B cell (primary cell): ENCODE measurements around the gene TTLL10. TPM values are rescaled to one million over a fixed set of nuclear protein-coding genes. Genes with fewer than 3 reads are reported as not detected.

Experiments used
- ATAC-seq: fragments of 200-7000 bp; cut with Tn5 transposase; one replicate; pipeline ENCODE4 v1.10.0; 2021; ENCODE audit warnings: low read depth, mild to moderate bottlenecking, moderate number of reproducible peaks, moderate library complexity
- CTCF ChIA-PET: fragments of 350-600 bp; sonication (Branson Sonifier 250); formaldehyde crosslinking; loops from one replicate; lab custom pipeline; 2021; ENCODE audit warnings: antibody characterized with exemption, inconsistent platforms; lab: Charles Lee
- POLR2A ChIA-PET: fragments of 350-600 bp; sonication (Branson Sonifier 250); formaldehyde crosslinking; loops from one replicate; lab custom pipeline; 2021; ENCODE audit warnings: antibody characterized with exemption; lab: Charles Lee
- DNase-seq: peaks from one replicate; pipeline ENCODE4 v3.0.0; 2013
- H2AFZ ChIP-seq: 2 replicates; pipeline ENCODE4 v1.6.1; 2012; ENCODE audit warnings: mild to moderate bottlenecking, low read depth, low read length; ENCODE audit not compliant: insufficient read depth, poor library complexity, severe bottlenecking
- H3K27ac ChIP-seq, 2 donors: 1 replicate in 1 of 2; 2 replicates in 1 of 2; pipeline ENCODE4 v1.5.1; 2012 to 2013; ENCODE audit warnings: low read length in 2 of 2, mild to moderate bottlenecking in 2 of 2, moderate library complexity in 1 of 2
- H3K27me3 ChIP-seq, 4 experiments: fragments of 200-600 bp in 1 of 4; sonication (generic) in 1 of 4; replicated peaks in 1 of 4; 1 replicate in 2 of 4; 2 replicates in 2 of 4; pipeline versions ENCODE4 v1.6.1 to v1.7.0; 2013 to 2016; ENCODE audit warnings: low read length in 3 of 4, mild to moderate bottlenecking in 2 of 4, mixed read lengths in 1 of 4, moderate library complexity in 1 of 4; ENCODE audit not compliant: insufficient read depth in 4 of 4, control insufficient read depth in 3 of 4; ENCODE audit errors: control extremely low read depth in 1 of 4
- H3K36me3 ChIP-seq, 2 experiments: replicated peaks in 1 of 2; 1 replicate in 1 of 2; 2 replicates in 1 of 2; pipeline versions ENCODE4 v1.6.1 to v1.7.1; 2013; ENCODE audit warnings: low read length in 1 of 2; ENCODE audit not compliant: insufficient read depth in 2 of 2, control insufficient read depth in 1 of 2; ENCODE audit errors: control extremely low read depth in 1 of 2, extremely low read depth in 1 of 2
- H3K4me1 ChIP-seq, 2 donors: fragments of 200-600 bp in 1 of 2; sonication (generic) in 1 of 2; 1 replicate in 1 of 2; 2 replicates in 1 of 2; pipeline versions ENCODE4 v1.5.1 to v1.6.1; 2013 to 2017; ENCODE audit warnings: low read length in 2 of 2; ENCODE audit not compliant: control insufficient read depth in 2 of 2, insufficient read depth in 2 of 2
- H3K4me2 ChIP-seq: replicated peaks from 2 replicates; pipeline ENCODE3; 2012; ENCODE audit warnings: mild to moderate bottlenecking, low read depth, low read length; ENCODE audit not compliant: poor library complexity, severe bottlenecking
- H3K4me3 ChIP-seq, 5 experiments: fragments of 200-600 bp in 1 of 5; sonication (generic) in 1 of 5; 1 replicate in 3 of 5; 2 replicates in 2 of 5; pipeline versions ENCODE4 v1.5.1 to v1.7.0; 2011 to 2016; ENCODE audit warnings: low read length in 4 of 5, mild to moderate bottlenecking in 4 of 5, low read depth in 2 of 5, control low read depth in 1 of 5, moderate library complexity in 1 of 5; ENCODE audit not compliant: insufficient read depth in 1 of 5; ENCODE audit errors: control extremely low read depth in 1 of 5, extremely low read depth in 1 of 5
- H3K79me2 ChIP-seq: fragments of 200-600 bp; sonication (generic); one replicate; pipeline ENCODE4 v1.6.0; 2016; ENCODE audit warnings: low read length; ENCODE audit not compliant: control insufficient read depth, insufficient read depth
- H3K9ac ChIP-seq: fragments of 200-600 bp; sonication (generic); 2 replicates; pipeline ENCODE4 v1.6.1; 2017; ENCODE audit warnings: mild to moderate bottlenecking, low read length, moderate library complexity
- H3K9me3 ChIP-seq, 3 donors: one replicate each; pipeline versions ENCODE4 v1.6.1 to v1.7.1; 2013; ENCODE audit warnings: low read length in 2 of 3; ENCODE audit not compliant: control insufficient read depth in 2 of 3, insufficient read depth in 1 of 3; ENCODE audit errors: control extremely low read depth in 1 of 3
- H4K20me1 ChIP-seq: 2 replicates; pipeline ENCODE4 v1.6.0; 2012; ENCODE audit warnings: mild to moderate bottlenecking, low read length; ENCODE audit not compliant: insufficient read depth, control insufficient read depth, poor library complexity, severe bottlenecking
- H3K27ac Mint-ChIP-seq: one replicate; pipeline ENCODE4 v1.8.0; 2021; ENCODE audit warnings: mixed read lengths
- H3K27me3 Mint-ChIP-seq: one replicate; pipeline ENCODE4 v1.8.0; 2021; ENCODE audit warnings: mixed read lengths
- H3K4me1 Mint-ChIP-seq: one replicate; pipeline ENCODE4 v1.8.0; 2021; ENCODE audit warnings: mixed read lengths
- H3K4me3 Mint-ChIP-seq: one replicate; pipeline ENCODE4 v1.8.0; 2021; ENCODE audit warnings: mixed read lengths
- H3K9me3 Mint-ChIP-seq: one replicate; pipeline ENCODE4 v1.8.0; 2022; ENCODE audit warnings: mixed read lengths; ENCODE audit not compliant: insufficient read depth
- CTCF ChIP-seq: fragments of 200-600 bp; IDR thresholded peaks from one replicate; pipeline ENCODE4 v1.8.0; 2022; ENCODE audit warnings: antibody characterized with exemption, mild to moderate bottlenecking
- EZH2 ChIP-seq: IDR thresholded peaks from 2 replicates; pipeline ENCODE4 v1.6.1; 2012; ENCODE audit warnings: borderline replicate concordance, low read depth, mild to moderate bottlenecking, moderate library complexity, low read length; ENCODE audit not compliant: insufficient read depth, poor library complexity, severe bottlenecking
- WGBS: methylation state at CpG from one replicate; pipeline ENCODE4 v1.1.5; 2013; ENCODE audit warnings: missing lambda C conversion rate; ENCODE audit not compliant: insufficient coverage; 5-methylcytosine and 5-hydroxymethylcytosine counted together
- intact Hi-C: fragments of 100-400 bp; cut with micrococcal nuclease; formaldehyde crosslinking; loops from one replicate; pipeline ENCODE4 v1.10.0; 2022
- polyA plus RNA-seq: library from polyadenylated mRNA; depleted of rRNA; stranded (reverse); fragments of >200 nt; gene quantifications from 2 replicates; pipeline ENCODE4 v1.2.3, GENCODE V29; 2012
- total RNA-seq, 2 donors: library from RNA; stranded (reverse); fragments of 120-200 nt in 1 of 2; gene quantifications; 1 replicate in 1 of 2; 2 replicates in 1 of 2; pipeline versions ENCODE4 v1.2.3 to v1.2.4, GENCODE V29; 2013 to 2022

The TTLL10 gene
- total and polyA plus RNA-seq, 2 donors (not counting 1 experiment from before 2014, with no cell fraction given) = 0.37 to 0.45 TPM

DNA sequence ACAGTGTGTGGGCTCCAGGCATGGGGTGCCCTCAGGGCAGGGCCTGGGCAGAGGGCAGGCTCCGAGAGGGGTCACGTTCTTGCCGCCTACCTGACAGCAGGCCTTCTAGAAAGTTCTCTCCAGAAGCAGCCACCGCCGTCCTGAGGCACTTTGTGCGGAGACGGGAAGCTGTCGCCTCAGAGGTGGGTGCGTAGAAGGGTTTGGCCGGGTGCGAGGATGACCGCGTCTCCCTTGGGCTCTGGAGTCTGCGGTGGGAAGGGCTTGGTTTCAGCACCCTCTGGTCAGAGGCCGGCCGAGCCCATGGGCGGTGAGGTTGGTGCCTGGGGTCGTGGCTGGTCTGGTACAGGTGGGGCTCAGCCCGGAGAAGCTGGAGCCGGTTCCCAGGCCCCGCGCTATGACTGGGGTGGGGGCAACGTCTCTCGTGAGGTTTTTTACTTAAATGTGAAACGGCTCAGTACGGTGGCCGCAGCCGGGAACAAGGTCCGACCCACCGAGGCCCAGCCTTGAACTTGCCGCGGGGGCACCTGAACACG, 10.1 kb upstream of the TTLL10 start:
- TF ChIP-seq CTCF = no peak
- no peak for TF ChIP-seq EZH2
- Histone ChIP-seq H3K9me3 (peaks cover 0 to 5% (median 0%) of the 10 kb centered on the region in 3 donors), H3K79me2 (no peaks in the 10 kb centered on the region), H3K4me1 (peaks cover 2 to 12% of the 10 kb centered on the region in 2 donors), H3K36me3 (no peaks in the 10 kb centered on the region), H2AFZ (no peak overlapping the region), H4K20me1 (no peaks in the 10 kb centered on the region), H3K27me3 (no peaks in the 10 kb centered on the region), H3K27ac (no peak overlapping the region), H3K4me3 (no peak overlapping the region), H3K9ac (no peak overlapping the region), H3K4me2 (no peak overlapping the region)
- ATAC-seq (no peak), DNase-seq (no peak)
- peaks cover 9% of the 10 kb centered on the region for H3K4me1 Mint-ChIP-seq
- 95% methylated on average over 33 of the region's 33 CpGs for WGBS
- H3K27ac Mint-ChIP-seq = no peak overlapping the region
- POLR2A ChIA-PET = no interaction called here
- H3K9me3 Mint-ChIP-seq = no peaks in the 10 kb centered on the region
- intact Hi-C loops = no loop called here
- no peak overlapping the region for H3K4me3 Mint-ChIP-seq
- H3K27me3 Mint-ChIP-seq = no peaks in the 10 kb centered on the region
- CTCF ChIA-PET = no interaction called here

GRCh38 chr1:1164361-1164700, 9.3 kb upstream of the TTLL10 start:
- Mint-ChIP-seq H3K4me3 (no peak overlapping the region), H3K4me1 (peaks cover 9% of the 10 kb centered on the region), H3K27me3 (no peaks in the 10 kb centered on the region), H3K27ac (no peak overlapping the region), H3K9me3 (no peaks in the 10 kb centered on the region)
- CTCF ChIA-PET = no interaction called here
- intact Hi-C loops = no loop called here
- Histone ChIP-seq H3K27ac (no peak overlapping the region), H3K79me2 (no peaks in the 10 kb centered on the region), H3K9me3 (peaks cover 0 to 5% (median 0%) of the 10 kb centered on the region in 3 donors), H2AFZ (no peak overlapping the region), H3K4me3 (no peak overlapping the region), H3K4me2 (no peak overlapping the region), H3K4me1 (peaks cover 0 to 6% of the 10 kb centered on the region in 2 donors), H3K27me3 (no peaks in the 10 kb centered on the region), H3K9ac (no peak overlapping the region), H3K36me3 (no peaks in the 10 kb centered on the region), H4K20me1 (no peaks in the 10 kb centered on the region)
- ATAC-seq (no peak), DNase-seq (no peak)
- WGBS = 82% methylated on average over 22 of the region's 26 CpGs
- POLR2A ChIA-PET = no interaction called here
- TF ChIP-seq EZH2 (no peak), CTCF (no peak)
